Measurements from ENCODE around the gene CD226. TPM values are rescaled to one million over a fixed set of nuclear protein-coding genes. Genes with fewer than 3 reads are reported as not detected.

CD226 gene
- total and polyA plus RNA-seq, 10 of the 15 experiments (the other 5 are each of a cell fraction or from before 2014, with no cell fraction given): 12.9 to 68.8 (median 47.3) TPM

- TF ChIP-seq CBX5 (IDR thresholded peaks at IDR 0.05; ENCODE audit: low read depth): no peak
These were observed 50.1 kb downstream of the CD226 start (continued) for GRCh38 chr18:69897397-69898108.

- peaks cover 31% of the 10 kb centered on the region for H3K4me1 ChIP-seq (ENCODE audit: control insufficient read depth, insufficient read depth, low read length)
- SMC1A ChIA-PET (ENCODE audit: uncharacterized antibody, unreplicated experiment): interaction anchor here (0.6 to 1.2 kb wide), 2 partner anchors 8 to 9 kb away, joined by 3 to 4 read pairs; no protein-coding TSS in a partner anchor
- peaks cover 25% of the 10 kb centered on the region for H3K79me2 ChIP-seq (ENCODE audit: control insufficient read depth, insufficient read depth, low read length)
- FAIRE-seq: no peak
- no peaks in the 10 kb centered on the region for H3K27me3 ChIP-seq (replicated peaks in 1 of 2; ENCODE audit: control insufficient read depth in 2 of 2, insufficient read depth in 2 of 2, low read length in 1 of 2)
- DNase-seq (ENCODE audit: low read depth, low spot score): no peak
- H3K4me3 ChIP-seq: no peak overlapping the region
- H3K4me2 ChIP-seq (ENCODE audit: control insufficient read depth, insufficient read depth): no peak overlapping the region
- in situ Hi-C loops (cut with MboI): no loop called here
- peaks cover 6 to 14% of the 10 kb centered on the region in 2 experiments for H3K36me3 ChIP-seq (ENCODE audit: control insufficient read depth in 2 of 2, insufficient read depth in 2 of 2, low read length in 1 of 2)
- POLR2A ChIA-PET: no interaction called here
- no TSS peak for BruUV-seq (replicated peaks)
- H3K27ac ChIP-seq (ENCODE audit: control insufficient read depth, insufficient read depth): no peak overlapping the region
- TF ChIP-seq HCFC1 (IDR thresholded peaks at IDR 0.05; ENCODE audit: low read length) (no peak), ELK1 (IDR thresholded peaks at IDR 0.05; ENCODE audit: low read depth, low read length) (no peak), ESRRA (IDR thresholded peaks at IDR 0.05; ENCODE audit: low read length) (no peak), FOXK2 (IDR thresholded peaks at IDR 0.05) (no peak), ZNF217 (IDR thresholded peaks at IDR 0.05) (no peak)
- intact Hi-C loops (cut with micrococcal nuclease; ENCODE audit: unreplicated experiment): loop anchor here (1.0 to 5.0 kb wide), 7 partner anchors 9 to 297 kb away; no protein-coding TSS in a partner anchor
- H3K9me3 ChIP-seq (replicated peaks; ENCODE audit: control insufficient read depth, insufficient read depth, low read length): peaks cover 3% of the 10 kb centered on the region; the same call in 2 of the 3 replicates
- no peak overlapping the region for H3K9ac ChIP-seq (ENCODE audit: control insufficient read depth, insufficient read depth, low read length)
- 88% methylated on average over 19 of the region's 19 CpGs for WGBS (ENCODE audit: insufficient coverage, insufficient replicate concordance, low lambda C conversion rate, missing lambda C conversion rate)
- no peak for ATAC-seq
- peaks cover 3% of the 10 kb centered on the region; the same call in 1 of the 2 replicates for H4K20me1 ChIP-seq (ENCODE audit: control insufficient read depth, insufficient read depth)
- CTCF ChIA-PET: no interaction called here
- H2AFZ ChIP-seq (ENCODE audit: control insufficient read depth, low read depth, low read length): no peak overlapping the region
- RAD21 ChIA-PET (ENCODE audit: unreplicated experiment): interaction anchor here (1.1 kb wide), 1 partner anchor 63 kb away, joined by 3 read pairs; no protein-coding TSS in a partner anchor
These were observed 52.3 kb downstream of the CD226 start for GRCh38 chr18:69895066-69896047.
